NCI-H2029 (cell line): Measurements from ENCODE around the gene NAXD.
"Not testable (repeated sequence)": the region's sequence is repeated elsewhere in the genome, so short reads cannot be mapped to it uniquely, and the experiment has no call there.

Experiments used
- DNase-seq: peaks from one replicate; lab custom pipeline; 2025; lab: John Stamatoyannopoulos, UW

NAXD gene

DNA sequence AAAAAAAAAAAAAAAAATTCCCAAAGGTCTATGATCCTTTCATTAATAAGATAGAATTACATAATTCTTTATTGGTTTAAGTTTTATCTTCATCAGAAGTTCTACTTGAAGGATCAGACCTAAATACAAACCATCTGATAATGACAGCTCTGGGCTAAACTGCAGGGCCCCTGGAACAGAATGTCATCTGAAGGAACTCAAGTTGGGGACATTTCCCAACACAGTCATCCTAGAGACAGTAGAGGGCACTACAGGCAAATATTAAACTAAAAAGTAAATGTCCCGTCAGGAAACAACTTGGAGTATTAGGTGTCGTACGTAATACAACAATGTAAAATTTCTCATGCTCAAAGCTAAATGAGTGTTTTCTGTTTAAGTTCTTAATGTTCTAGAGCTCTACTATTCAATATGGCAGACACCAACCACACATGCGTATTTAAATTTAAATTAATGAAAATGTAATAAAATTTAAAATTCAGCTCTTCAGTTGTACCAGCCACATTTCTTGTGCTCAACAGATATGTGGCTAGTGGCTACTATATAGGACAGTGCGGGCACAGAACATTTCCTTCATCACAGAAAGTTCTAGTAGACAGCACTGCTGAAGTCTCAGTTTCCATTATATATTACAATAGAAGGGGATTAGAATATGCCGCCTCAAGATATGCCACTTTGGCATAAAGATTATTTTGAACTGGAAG lies 21.8 kb upstream of the NAXD start:
- DNase-seq, result peak; percentile 30

DNA sequence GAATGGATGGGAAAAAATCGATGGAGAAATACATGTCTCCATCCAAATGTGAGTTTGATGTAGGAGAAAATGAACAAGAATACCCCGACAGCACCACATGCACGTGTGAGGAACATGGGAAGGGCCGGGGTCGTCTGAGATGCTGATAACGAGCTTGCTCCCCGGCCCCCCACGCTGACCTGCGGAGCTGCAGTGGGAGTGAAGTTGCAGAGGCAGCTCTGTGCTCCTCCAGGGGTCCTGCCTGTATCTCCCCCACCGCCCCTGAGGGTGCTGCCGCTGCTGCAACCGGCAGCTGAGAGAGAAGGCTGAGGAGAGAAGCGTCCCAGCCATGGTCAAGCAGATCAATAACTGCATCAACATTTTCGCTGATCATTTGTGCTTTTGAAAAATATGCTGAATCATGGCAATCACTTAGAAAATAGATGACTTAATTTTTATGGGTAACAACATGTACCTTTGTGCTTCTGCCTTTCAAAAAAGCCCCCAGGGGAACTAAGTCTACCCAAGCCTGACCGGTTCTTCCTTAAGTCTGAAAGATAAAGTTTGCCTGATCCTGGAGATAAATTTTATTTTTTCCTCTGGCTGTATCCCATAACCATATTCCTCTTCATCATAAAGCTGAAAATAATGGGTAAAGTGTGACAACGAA lies 18.2 kb upstream of the NAXD start:
- no peak for DNase-seq

- DNase-seq, result no peak
Measured at GRCh38 chr13:110600261-110600819, 15.0 kb upstream of the NAXD start.

- no peak for DNase-seq
Measured at GRCh38 chr13:110600980-110601379, 14.4 kb upstream of the NAXD start.

DNA sequence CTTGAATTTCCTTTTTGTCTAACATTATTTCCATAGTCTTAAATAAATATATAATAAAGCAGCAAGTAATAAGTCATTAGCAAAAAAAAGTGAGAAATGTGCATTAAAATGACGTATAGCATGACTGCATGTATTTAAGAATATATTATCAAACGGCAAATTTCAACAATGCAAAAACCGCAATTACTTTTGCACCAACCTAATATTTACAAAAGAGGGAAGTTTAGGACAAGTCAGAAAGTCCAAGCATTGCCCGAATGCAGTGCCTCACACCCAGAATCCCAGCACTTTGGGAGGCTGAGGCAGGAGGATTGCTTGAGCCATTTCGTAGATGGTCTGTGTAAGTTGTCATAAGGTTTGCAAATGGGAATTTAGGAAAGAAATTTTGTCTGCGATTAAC lies 10.2 kb upstream of the NAXD start:
- no peak for DNase-seq

GRCh38 chr13:110606281-110606680 lies 9.1 kb upstream of the NAXD start:
- not testable (repeated sequence) for DNase-seq

DNA sequence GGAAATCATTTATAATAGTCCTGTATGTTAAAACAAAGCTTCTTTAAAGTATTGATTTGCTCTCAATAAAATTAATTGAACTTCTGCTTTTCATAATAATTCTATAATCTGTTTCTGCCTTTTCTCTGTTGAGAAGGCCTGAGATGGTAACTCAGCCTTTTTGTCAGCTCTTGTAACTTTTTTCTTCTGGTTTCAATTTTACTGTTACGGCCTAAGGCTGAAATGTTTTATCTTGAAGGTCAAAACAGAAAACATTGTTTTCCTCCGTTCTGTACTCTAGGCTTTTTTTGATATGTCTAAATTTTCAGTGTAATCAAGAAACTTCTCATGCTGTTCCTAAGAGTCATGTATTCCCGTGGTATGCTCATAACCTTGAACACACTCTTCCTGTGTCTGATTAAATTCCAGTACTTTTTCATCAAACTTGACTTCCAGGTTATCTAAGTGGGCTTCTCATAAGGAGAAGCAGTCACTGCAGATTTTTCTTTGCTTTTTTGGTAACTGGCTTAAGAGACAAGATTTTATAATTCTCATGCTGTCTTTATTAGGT lies 7.6 kb upstream of the NAXD start:
- DNase-seq, result no peak

- DNase-seq, result no peak
Measured at GRCh38 chr13:110610955-110611595, 4.3 kb upstream of the NAXD start.

DNA sequence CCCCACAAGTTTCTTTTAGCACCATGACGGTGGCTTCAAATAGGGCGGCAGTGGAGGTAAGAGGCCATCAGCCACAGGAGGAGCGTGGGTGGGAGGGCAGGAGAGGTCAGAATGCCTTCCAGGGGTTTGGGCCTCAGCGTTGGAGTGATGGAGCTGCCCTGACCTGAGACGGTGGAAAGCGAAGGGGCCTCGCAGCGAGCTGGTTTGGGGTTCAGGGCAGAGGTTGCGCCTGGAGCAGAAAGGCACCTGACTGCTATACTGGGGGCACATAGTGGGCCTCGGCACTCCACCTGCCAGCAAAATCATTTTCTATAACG lies 382 bp upstream of the NAXD start:
- no peak for DNase-seq

DNA sequence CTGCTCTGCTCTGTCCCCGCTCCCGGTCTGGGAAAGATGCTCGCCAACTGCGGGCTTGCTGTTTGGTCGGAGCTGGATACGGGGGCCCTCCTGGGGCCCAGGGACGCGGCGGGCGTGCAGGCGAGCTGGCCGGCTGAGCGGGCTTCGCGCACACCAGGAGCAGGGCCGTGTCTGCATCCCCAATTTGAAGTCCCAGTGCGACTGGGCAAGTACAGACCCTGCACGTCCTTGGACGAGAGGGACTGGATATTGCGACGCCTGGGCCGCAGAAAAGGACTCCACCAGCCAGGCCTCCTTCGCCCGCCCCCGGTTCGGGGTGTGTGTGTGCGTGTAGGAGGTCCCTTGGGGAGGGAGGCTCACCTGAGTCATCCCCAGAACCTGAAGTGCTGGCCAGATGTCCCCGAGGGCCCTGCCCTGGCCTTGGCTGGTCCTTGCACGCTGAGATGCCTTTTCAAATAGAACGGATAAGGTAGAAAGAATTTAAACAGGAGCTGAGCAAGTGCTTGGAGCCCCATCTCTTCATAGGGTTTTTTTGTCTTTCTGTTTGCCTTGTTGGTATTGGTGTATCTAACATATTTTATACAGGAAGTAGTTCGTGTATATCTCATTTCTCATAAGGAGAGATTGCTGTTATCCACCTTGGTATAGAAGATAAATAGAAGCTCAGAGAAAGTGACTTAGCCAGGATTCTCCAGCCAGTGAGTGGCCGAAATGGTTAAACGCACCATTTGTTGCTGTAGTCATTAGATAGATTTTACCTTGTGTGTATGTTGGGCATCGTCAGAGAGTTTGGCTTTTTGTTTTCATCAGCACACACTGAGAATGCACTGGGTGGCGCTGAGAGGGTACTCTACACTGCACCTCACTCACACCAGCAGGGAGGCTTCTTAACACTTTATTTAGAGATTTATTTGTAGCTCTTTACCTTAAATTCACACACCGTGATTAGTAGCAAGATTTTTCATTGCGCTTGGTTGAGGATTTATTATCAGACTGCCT lies 1.1 kb downstream of the NAXD start:
- no peak for DNase-seq

DNA sequence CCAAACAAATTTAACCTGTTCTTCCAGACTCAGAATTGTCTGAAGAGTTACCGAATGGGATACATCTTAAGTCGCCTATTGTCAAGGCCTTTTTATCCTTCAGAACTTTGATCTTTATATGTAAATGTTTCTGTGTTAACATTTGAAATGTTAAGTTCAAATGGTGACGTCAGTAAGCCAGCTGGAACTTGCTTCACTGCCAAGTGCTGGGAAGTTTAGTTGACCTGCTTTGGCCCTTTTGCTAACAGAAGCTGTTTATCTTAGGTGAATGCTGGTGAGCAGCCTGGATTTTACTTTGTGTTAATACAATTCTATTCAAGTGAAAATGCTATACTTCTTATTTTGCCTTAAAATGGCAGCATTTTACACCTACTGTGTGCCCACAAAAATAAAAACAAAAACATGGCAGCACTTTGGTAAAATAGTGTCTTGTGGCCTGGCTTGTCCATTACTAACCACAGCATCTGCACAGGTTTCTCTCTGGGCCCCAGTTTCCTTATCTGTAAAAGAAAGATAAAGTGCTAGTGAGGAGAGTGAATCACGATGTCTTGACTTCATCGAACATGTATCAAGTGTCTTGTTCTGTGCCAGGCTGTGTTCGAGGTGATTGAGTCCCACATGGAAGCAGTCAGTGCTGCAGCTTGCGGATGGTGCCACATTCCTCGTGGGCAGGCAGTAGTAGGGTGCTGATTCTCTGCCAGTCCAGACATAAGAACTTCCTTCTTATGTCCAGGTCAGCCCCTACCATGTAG lies 2.2 kb downstream of the NAXD start:
- no peak for DNase-seq

DNA sequence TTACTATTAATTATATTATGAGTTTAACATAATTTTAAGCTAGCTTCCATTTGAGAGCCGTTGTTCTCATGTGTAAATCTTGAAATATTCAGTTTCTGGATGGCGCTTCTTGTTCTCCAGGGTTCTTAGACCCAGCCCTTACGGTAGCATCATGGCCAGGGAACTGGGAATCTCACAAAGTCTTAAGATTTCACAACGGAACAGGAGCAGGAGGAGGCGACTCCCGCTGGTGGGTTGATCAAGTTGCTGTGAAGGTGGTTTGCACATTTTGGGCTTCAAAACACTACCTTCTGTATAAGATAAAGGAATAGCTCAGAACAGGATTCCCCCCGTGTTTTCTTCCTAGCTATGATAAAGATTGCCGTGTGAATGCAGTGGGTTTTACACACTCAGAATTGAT lies 2.8 kb downstream of the NAXD start:
- DNase-seq, result no peak

DNA sequence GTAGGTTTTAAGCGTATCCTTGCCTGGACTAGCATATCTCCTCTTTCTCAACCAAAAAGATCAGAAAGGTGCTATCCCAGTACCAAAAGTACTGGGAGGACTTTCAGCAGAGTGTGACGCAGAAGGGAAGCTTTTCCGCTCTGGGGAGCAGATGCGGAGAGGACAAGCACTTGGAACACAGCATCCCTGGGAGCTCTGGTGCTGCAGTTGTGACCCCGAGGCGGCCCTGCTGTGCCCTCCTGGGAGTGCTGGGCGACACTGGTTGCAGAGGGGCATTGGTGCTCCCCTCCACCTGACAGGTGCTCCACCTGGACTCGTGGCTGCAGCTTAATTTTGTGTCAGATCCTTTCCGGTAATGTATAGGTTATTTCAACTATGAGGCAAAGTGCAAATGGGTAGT lies 3.4 kb downstream of the NAXD start:
- DNase-seq, result no peak

DNA sequence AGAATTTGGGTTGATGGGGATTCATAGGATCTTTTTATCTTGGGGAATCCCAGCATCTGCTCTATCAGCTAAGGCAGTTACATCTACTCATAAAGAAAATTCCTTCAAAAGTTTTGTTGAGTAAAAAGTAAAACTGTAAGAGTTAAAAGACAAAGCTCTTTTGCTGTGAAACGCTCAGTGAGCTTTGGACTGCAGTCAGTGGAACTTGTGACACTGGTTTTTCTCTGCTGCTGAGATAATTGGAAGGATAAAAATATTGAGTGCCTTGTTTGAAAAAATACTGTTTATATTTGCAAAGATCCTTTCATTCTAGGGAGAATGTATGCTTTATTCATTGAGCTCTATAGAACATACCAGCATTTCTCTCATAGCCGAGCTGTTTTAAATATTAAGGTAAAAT lies 5.3 kb downstream of the NAXD start:
- no peak for DNase-seq

- peak; percentile 90 for DNase-seq
Measured at GRCh38 chr13:110624766-110625756, 9.7 kb downstream of the NAXD start.

- peak; percentile 81 for DNase-seq
Measured at GRCh38 chr13:110625771-110626321, 10.5 kb downstream of the NAXD start.

- no peak for DNase-seq
Measured at GRCh38 chr13:110626521-110626920, 11.2 kb downstream of the NAXD start.

- DNase-seq, result no peak
Measured at GRCh38 chr13:110627351-110627750, 12.0 kb downstream of the NAXD start.

DNA sequence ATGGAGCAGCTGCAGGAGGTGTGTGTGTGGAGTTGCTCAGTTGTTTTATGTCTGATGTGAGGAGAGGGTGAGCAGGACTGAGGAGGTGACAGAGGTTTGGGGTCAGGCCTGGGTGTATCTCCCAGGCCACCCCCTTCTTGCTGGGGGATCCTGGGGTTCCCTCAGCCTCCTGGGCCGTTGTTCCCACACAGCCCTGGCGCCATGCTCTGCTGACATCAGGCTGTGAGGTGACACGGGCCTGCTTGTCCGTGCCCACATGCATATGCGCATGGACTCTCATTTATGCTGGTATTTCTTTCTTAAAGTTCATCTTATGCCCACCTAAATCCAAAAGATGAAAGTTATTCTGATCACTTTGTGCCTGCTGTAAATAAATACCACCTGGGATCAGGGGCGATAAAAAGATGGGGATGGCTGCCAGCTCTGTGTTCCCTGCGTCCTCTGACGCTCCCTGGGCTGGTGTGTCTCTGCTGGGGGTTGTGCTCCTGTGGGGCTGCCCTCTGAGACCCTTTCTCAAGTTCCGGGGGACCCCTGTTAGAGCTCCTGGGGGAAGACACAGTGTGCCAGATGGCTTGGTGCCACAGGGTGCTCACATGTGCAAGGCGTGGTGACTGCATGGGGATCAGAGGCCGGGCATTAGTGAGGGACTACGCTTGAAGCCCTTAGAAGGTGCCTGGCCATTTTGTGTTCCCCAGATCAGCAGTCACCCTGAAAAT lies 12.6 kb downstream of the NAXD start:
- no peak for DNase-seq
